Measurements from ENCODE around the gene RMND5B. TPM values are rescaled to one million over a fixed set of nuclear protein-coding genes. Genes with fewer than 3 reads are reported as not detected.

RMND5B gene
- total and polyA plus RNA-seq, 10 of the 15 experiments (the other 5 are each of a cell fraction or from before 2014, with no cell fraction given), result 1.6 to 50.7 (median 30.9) TPM

- no TSS peak for BruUV-seq (replicated peaks)
These were observed 21.8 kb upstream of the RMND5B start for GRCh38 chr5:178108966-178109365.

DNA sequence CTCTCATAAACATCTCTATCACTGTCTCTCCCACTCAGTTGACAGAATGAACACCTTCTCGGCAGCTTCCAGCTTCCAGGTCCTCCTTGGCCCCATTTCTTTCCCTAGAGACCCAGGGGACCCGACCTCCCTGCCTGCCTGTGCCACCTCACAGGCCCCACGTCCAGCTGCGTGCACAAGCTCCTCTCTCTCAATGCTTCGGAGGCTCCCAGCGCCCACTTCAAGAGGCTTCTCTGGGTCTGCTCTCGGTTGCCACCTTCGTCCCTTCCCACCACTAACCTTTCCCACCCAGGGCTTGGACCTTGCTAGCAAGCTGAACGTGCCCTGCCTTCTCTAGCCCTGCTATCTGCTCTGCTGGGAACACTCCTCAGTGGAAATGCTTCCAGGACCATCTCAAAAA, 20.3 kb upstream of the RMND5B start:
- Histone ChIP-seq H3K9me3 (replicated peaks; ENCODE audit: control insufficient read depth, insufficient read depth, low read length) (no peaks in the 10 kb centered on the region), H3K9ac (ENCODE audit: control insufficient read depth, insufficient read depth, low read length) (no peak overlapping the region), H3K36me3 (ENCODE audit: control insufficient read depth in 2 of 2, insufficient read depth in 2 of 2, low read length in 1 of 2) (no peaks in the 10 kb centered on the region), H3K27ac (ENCODE audit: control insufficient read depth, insufficient read depth) (no peak overlapping the region), H3K4me2 (ENCODE audit: control insufficient read depth, insufficient read depth) (no peak overlapping the region), H4K20me1 (ENCODE audit: control insufficient read depth, insufficient read depth) (no peaks in the 10 kb centered on the region), H3K79me2 (ENCODE audit: control insufficient read depth, insufficient read depth, low read length) (peaks cover 19% of the 10 kb centered on the region), H3K27me3 (replicated peaks in 1 of 2; ENCODE audit: control insufficient read depth in 2 of 2, insufficient read depth in 2 of 2, low read length in 1 of 2) (no peaks in the 10 kb centered on the region), H2AFZ (ENCODE audit: control insufficient read depth, low read depth, low read length) (no peak overlapping the region), H3K4me1 (ENCODE audit: control insufficient read depth, insufficient read depth, low read length) (peaks cover 14% of the 10 kb centered on the region), H3K4me3 (no peak overlapping the region)
- TF ChIP-seq GATAD2B (conservative IDR thresholded peaks at IDR 0.05; ENCODE audit: low read depth), result no peak
- TF ChIP-seq GABPA (IDR thresholded peaks at IDR 0.05; ENCODE audit: low read depth), result no peak
- TF ChIP-seq CREB1 (IDR thresholded peaks at IDR 0.05; ENCODE audit: low read depth), result no peak
- no peak for TF ChIP-seq TAF1 (IDR thresholded peaks at IDR 0.05; ENCODE audit: borderline replicate concordance, low read depth, low read length)
- TF ChIP-seq MEF2B (IDR thresholded peaks at IDR 0.05; ENCODE audit: partially characterized antibody, poor library complexity, severe bottlenecking), result no peak
- TF ChIP-seq, protein P1, sequence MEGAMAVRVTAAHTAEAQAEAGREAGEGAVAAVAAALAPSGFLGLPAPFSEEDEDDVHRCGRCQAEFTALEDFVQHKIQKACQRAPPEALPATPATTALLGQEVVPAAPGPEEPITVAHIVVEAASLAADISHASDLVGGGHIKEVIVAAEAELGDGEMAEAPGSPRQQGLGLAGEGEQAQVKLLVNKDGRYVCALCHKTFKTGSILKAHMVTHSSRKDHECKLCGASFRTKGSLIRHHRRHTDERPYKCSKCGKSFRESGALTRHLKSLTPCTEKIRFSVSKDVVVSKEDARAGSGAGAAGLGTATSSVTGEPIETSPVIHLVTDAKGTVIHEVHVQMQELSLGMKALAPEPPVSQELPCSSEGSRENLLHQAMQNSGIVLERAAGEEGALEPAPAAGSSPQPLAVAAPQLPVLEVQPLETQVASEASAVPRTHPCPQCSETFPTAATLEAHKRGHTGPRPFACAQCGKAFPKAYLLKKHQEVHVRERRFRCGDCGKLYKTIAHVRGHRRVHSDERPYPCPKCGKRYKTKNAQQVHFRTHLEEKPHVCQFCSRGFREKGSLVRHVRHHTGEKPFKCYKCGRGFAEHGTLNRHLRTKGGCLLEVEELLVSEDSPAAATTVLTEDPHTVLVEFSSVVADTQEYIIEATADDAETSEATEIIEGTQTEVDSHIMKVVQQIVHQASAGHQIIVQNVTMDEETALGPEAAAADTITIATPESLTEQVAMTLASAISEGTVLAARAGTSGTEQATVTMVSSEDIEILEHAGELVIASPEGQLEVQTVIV (IDR thresholded peaks at IDR 0.05; ENCODE audit: borderline replicate concordance, partially characterized antibody), result no peak
- no peak for TF ChIP-seq RAD51 (IDR thresholded peaks at IDR 0.05)
- TF ChIP-seq HCFC1 (IDR thresholded peaks at IDR 0.05; ENCODE audit: low read length), result no peak
- TF ChIP-seq IRF5 (IDR thresholded peaks at IDR 0.05; ENCODE audit: borderline replicate concordance), result no peak
- TF ChIP-seq MLLT1 (IDR thresholded peaks at IDR 0.05), result no peak
- 80% methylated on average over 9 of the region's 9 CpGs for WGBS (ENCODE audit: insufficient coverage, insufficient replicate concordance, low lambda C conversion rate, missing lambda C conversion rate)
- RAD21 ChIA-PET (ENCODE audit: unreplicated experiment), result interaction anchor here (0.7 kb wide), 1 partner anchor 14 kb away, joined by 3 read pairs; no protein-coding TSS in a partner anchor
- intact Hi-C loops (cut with micrococcal nuclease; ENCODE audit: unreplicated experiment), result loop anchor here (5.0 to 10.0 kb wide), 2 partner anchors 33 to 1576 kb away; partner anchors contain the start of gene RNF44
- in situ Hi-C loops (cut with MboI), result loop anchor here (10.0 kb wide), 1 partner anchor 1444 kb away; the partner anchor contains the start of gene RUFY1
- FAIRE-seq, result no peak
- CTCF ChIA-PET, result interaction anchor here (0.6 to 1.9 kb wide), 2 partner anchors 10 to 545 kb away, joined by 3 to 6 read pairs; no protein-coding TSS in a partner anchor
- SMC1A ChIA-PET (ENCODE audit: uncharacterized antibody, unreplicated experiment), result no interaction called here
- ATAC-seq, result no peak
- POLR2A ChIA-PET, result no interaction called here
- DNase-seq (ENCODE audit: low read depth, low spot score), result no peak
- BruUV-seq (replicated peaks), result no TSS peak

More at GRCh38 chr5:178108966-178109365, 21.8 kb upstream of the RMND5B start:
- DNase-seq (ENCODE audit: low read depth, low spot score) (no peak), ATAC-seq (no peak), FAIRE-seq (no peak)
- Histone ChIP-seq H3K27ac (ENCODE audit: control insufficient read depth, insufficient read depth) (no peak overlapping the region), H3K9me3 (replicated peaks; ENCODE audit: control insufficient read depth, insufficient read depth, low read length) (no peaks in the 10 kb centered on the region), H3K4me2 (ENCODE audit: control insufficient read depth, insufficient read depth) (no peak overlapping the region), H3K36me3 (ENCODE audit: control insufficient read depth in 2 of 2, insufficient read depth in 2 of 2, low read length in 1 of 2) (no peaks in the 10 kb centered on the region), H3K4me3 (no peak overlapping the region), H2AFZ (ENCODE audit: control insufficient read depth, low read depth, low read length) (no peak overlapping the region), H4K20me1 (ENCODE audit: control insufficient read depth, insufficient read depth) (no peaks in the 10 kb centered on the region), H3K4me1 (ENCODE audit: control insufficient read depth, insufficient read depth, low read length) (peaks cover 14% of the 10 kb centered on the region), H3K9ac (ENCODE audit: control insufficient read depth, insufficient read depth, low read length) (no peak overlapping the region), H3K27me3 (replicated peaks in 1 of 2; ENCODE audit: control insufficient read depth in 2 of 2, insufficient read depth in 2 of 2, low read length in 1 of 2) (no peaks in the 10 kb centered on the region), H3K79me2 (ENCODE audit: control insufficient read depth, insufficient read depth, low read length) (peaks cover 4% of the 10 kb centered on the region)
- in situ Hi-C loops (cut with MboI), result no loop called here
- TF ChIP-seq KDM1A (IDR thresholded peaks at IDR 0.05; ENCODE audit: borderline replicate concordance) (no peak), SPI1 (IDR thresholded peaks at IDR 0.05; ENCODE audit: borderline replicate concordance, insufficient read depth, low read depth, low read length) (peak; percentile 50; the same call in 1 of the 2 replicates)
- SMC1A ChIA-PET (ENCODE audit: uncharacterized antibody, unreplicated experiment), result no interaction called here
- POLR2A ChIA-PET, result no interaction called here
- RAD21 ChIA-PET (ENCODE audit: unreplicated experiment), result no interaction called here
- CTCF ChIA-PET, result no interaction called here
- intact Hi-C loops (cut with micrococcal nuclease; ENCODE audit: unreplicated experiment), result no loop called here

All from GM12878 (cell line).